HG03439 (cell line): ENCODE measurements around the gene CCR4.
"Not testable (repeated sequence)": the region's sequence is repeated elsewhere in the genome, so short reads cannot be mapped to it uniquely, and the experiment has no call there.

Source experiments
- ATAC-seq: cut with Tn5 transposase; IDR thresholded peaks from one replicate; pipeline ENCODE4 v1.9.1; 2021; ENCODE audit warnings: mild to moderate bottlenecking, moderate library complexity; ENCODE audit not compliant: unreplicated experiment

The CCR4 gene

GRCh38 chr3:32951410-32951811 lies at the start of gene CCR4:
Gene CCR4 (plus strand): TSS chr3:32951644. CDS start chr3:32953423, 1,779 bp downstream.
- no peak for ATAC-seq

- not testable (repeated sequence) for ATAC-seq
Measured at GRCh38 chr3:32902887-32903371, 48.5 kb upstream of the CCR4 start.

DNA sequence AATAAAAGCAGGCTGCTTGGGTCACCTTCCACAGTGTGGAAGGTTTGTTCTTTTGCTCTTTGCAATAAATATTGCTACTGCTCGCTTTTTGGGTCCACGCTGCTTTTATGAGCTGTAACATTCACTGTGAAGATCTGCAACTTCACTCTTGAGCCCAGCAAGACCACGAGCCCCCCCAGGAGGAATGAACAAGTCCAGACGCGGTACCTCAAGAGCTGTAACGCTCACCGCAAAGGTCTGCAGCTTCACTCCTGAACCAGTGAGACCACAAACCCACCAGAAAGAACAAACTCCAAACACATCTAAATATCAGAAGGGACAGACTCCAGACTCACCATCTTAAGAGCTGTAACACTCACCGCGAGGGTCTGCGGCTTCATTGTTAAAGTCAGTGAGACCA lies 47.5 kb upstream of the CCR4 start:
- ATAC-seq = no peak

GRCh38 chr3:32909999-32910398 lies 41.4 kb upstream of the CCR4 start:
- no peak for ATAC-seq

DNA sequence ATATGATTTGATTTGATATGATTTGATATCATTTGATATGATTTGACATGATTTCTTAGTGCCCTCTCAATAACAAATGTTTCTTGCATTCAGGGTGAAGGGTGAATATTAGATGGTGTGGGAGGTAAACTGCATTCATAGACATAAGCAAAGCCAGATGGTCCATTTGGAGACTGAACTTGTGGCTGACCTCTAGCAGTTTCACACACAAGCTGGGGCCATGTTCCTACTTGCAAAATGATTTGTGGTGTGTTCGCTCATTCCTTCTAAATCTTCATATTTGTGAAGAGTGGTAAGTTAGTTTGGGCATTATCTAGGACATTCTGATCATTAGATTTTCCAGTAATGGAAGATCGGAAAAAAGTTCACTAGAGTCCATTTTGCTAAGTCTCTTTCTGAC lies 40.5 kb upstream of the CCR4 start:
- ATAC-seq = no peak

DNA sequence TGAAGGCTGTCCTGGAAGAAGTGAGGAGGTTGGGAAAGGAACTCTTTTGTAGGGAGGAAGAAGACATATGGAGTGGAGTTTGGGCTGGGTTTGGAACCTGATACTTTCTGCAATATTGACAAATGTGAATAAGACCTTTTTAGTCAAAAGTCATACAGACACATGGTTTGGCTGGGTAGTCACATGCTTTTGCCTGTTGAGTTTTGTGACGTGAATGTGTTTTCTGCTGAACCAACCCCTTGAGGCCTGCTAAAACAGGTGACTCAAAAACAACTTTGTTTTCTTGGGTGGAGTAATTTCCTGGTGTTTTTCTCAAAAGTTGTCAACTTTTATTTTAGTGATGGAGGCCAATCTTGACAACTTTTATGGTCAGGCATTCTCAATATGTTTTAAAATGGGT lies 39.4 kb upstream of the CCR4 start:
- no peak for ATAC-seq

DNA sequence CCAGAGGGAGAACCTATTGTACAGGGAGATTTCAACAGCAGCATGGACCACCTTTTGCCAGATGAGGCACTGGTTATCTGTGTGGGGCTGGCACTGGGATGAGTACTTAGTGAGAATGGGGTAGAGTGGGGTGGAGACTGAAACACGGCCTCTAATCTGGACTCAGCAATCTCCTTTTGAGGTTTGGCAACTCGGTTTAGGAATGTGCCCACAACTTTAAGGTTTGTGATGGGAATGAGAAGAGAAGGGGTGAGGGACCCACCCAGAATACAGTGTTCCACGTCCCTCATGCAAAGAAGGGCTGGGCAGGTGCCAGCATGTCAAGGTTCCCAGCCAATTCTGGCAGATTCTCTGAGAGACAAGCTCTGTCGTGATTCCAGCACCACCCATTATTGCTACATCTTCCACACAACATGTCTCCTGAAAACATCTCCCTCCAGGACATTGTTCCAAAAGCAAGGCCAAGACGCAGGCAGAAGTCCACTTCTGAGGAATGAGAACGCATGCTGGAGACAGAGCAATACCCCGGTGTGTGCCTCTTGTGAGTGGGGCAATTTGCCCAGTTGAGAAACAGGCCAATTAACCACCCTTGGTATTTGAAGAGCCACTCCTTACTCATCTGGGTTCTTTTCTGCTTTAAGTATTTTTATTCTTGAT lies 37.5 kb upstream of the CCR4 start:
- no peak for ATAC-seq

DNA sequence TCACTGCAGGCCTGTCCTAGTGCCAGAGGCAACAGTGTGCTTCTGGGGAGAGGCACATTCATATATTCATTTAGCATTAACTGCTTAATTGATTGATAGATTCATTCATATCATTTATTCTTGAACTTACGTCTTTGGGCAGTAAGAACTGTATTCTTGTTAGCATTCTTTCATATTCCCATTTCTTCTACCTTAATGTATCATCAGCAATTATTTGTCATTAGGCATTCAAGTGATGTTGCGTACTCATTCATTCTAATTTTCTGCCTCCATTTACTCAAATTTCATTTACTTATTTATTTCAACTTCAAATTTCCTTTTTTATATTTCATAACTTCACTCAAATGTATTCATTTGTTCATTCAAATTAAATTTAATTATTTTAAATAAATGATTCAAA lies 31.5 kb upstream of the CCR4 start:
- no peak for ATAC-seq

GRCh38 chr3:32922078-32922477 lies 29.4 kb upstream of the CCR4 start:
- ATAC-seq = no peak

DNA sequence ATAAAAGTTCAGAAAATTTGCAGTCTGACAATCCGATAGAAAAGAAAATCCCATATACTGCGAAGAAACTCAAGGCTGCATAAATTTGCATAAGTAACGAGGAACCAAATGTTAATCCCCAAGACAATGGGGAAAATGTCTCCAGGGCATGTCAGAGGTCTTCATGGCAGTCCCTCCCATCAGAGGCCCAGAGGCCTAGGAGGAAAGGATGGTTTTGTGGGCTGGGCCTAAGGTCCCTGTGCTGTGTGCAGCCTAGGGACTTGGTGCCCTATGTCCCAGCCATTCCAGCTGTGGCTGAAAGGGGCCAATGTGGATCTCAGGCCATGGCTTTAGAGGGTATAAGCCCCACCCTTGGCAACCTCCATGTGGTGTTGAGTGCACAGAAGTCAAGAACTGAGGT lies 21.3 kb upstream of the CCR4 start:
- ATAC-seq = no peak

DNA sequence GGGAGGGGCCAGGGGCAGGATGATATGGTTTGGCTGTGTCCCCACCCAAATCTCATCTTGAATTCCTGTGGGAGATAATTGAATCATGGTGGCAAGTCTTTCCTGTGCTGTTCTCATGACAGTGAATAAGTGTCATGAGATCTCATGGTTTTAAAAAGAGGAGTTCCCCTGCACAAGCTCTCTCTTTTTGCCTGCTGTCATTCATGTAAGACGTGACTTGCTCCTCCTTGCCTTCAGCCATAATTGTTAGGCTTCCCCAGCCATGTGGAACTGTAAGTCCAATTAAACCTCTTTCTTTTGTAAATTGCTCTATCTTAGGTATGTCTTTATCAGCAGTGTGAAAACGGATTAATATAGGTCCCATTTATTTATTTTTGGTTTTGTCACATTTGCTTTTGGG lies 20.2 kb upstream of the CCR4 start:
- ATAC-seq = not testable (repeated sequence)

GRCh38 chr3:32934150-32934742 lies 17.2 kb upstream of the CCR4 start:
- no peak for ATAC-seq

DNA sequence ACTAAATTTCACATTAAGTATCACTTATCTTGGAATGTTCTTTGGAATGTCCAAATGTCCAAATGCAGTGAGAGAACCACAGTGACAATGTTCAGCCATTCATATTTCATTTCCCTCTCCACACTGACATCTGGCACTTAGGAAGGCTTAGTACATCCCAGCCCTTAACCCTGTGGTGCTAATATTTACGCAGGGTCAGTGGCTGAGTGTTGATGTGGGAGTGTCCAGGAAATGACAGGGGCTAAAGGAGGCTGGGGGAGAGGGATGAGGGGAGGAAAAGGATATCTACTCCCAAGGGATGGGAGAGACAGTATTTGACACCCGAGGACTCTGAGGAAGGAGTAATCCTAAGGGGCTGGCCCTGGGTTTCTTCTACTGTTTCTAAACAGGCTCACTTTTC lies 14.1 kb upstream of the CCR4 start:
- no peak for ATAC-seq

- ATAC-seq = not testable (repeated sequence)
Measured at GRCh38 chr3:32939531-32940284, 11.7 kb upstream of the CCR4 start.

DNA sequence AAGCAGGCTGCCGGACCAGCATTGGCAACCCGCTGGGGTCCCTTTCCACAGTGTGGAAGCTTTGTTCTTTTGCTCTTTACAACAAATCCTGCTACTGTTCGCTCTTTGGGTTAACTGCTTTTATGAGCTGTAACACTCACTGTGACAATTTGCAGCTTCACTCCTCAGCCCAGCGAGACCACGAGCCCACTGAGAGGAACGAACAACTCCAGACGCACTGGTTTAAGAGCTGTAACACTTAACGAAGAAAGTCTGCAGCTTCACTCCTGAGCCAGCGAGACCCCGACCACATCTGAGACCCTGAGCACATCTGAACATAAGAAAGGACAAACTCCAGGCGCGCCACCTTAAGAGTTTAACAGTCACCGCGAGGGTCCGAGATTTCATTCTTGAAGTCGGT lies 10.7 kb upstream of the CCR4 start:
- ATAC-seq = no peak

GRCh38 chr3:32945136-32945535 lies 6.3 kb upstream of the CCR4 start:
- no peak for ATAC-seq

GRCh38 chr3:32945598-32945997 lies 5.8 kb upstream of the CCR4 start:
- not testable (repeated sequence) for ATAC-seq

DNA sequence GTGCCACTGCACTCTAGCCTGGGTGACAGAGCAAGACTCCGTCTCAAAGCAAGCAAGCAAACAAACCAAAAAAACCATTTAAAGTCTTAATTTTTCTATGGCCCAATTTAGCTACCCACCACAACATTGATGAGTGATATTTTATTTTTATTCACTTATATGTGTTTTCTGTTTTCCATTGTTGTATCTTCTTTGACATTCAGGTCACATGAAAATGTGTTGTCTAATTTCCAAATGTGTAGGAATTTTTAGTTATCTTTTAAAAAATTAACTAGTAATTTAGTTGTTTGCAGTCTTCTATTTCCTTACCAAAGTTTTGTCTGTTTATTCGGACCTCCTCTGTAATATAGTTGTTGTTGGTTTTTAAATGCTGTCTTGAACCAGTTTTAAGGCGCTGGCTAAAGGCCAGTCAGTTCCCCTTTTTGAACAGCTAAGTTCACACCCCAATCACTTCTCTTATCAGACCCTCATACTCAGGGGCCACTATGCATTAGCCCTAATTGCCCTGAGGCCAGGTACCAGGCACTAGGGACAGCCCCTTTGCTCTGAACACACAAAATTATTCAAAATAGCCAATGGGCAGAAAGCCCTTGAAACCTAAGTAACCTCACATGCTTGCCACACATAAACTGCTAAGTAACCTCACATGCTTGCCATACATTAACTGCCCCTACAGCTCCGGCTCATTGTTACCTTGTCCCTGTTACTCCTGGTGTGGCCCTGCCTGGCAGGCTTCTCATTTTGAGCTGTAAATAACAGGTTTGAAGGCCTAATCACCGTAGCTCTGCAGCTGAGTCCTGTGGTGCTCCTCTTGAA lies 4.3 kb upstream of the CCR4 start:
- ATAC-seq = peak; percentile 28

DNA sequence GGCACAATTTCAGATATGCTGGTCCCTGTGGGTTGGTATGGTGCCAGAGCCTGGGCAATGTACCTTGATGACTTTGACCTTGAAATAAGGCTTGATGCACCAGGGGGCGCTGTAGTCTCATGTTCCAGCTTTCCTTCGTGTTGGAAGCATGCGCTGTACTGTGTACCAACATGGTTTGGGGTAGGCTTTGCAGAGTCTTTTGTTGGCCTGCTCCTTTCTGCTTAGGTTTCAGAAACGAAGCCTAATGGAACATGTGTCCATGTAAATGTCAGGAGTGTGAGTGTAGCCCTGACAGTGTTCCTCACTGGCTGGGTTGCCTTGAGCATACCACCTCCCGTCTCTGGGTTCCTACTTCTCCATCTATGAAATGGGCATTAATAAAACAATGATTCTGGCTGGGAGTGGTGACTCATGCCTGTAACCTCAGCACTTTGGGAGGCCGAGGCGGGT lies 3.6 kb upstream of the CCR4 start:
- peak; percentile 92 for ATAC-seq

GRCh38 chr3:32948625-32949445 lies 2.6 kb upstream of the CCR4 start:
- no peak for ATAC-seq
